ES-I3 (cell line): ENCODE data around the gene OR4K13.

ENCODE experiments used
- H3K36me3 ChIP-seq: 2 replicates; pipeline ENCODE4 v1.6.1; 2013; ENCODE audit warnings: mild to moderate bottlenecking, low read length, control low read depth, moderate library complexity; ENCODE audit not compliant: insufficient read depth
- H3K4me1 ChIP-seq: 2 replicates; pipeline ENCODE4 v1.6.1; 2013; ENCODE audit warnings: mild to moderate bottlenecking, control low read depth, low read length; ENCODE audit not compliant: insufficient read depth
- H3K9ac ChIP-seq: 2 replicates; pipeline ENCODE4 v1.6.1; 2013; ENCODE audit warnings: low read depth, mild to moderate bottlenecking, low read length, moderate library complexity
- H3K9me3 ChIP-seq: 2 replicates; pipeline ENCODE4 v1.6.1; 2013; ENCODE audit warnings: mild to moderate bottlenecking, low read length, moderate library complexity; ENCODE audit not compliant: control insufficient read depth, insufficient read depth

The OR4K13 gene, protein sequence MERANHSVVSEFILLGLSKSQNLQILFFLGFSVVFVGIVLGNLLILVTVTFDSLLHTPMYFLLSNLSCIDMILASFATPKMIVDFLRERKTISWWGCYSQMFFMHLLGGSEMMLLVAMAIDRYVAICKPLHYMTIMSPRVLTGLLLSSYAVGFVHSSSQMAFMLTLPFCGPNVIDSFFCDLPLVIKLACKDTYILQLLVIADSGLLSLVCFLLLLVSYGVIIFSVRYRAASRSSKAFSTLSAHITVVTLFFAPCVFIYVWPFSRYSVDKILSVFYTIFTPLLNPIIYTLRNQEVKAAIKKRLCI

DNA sequence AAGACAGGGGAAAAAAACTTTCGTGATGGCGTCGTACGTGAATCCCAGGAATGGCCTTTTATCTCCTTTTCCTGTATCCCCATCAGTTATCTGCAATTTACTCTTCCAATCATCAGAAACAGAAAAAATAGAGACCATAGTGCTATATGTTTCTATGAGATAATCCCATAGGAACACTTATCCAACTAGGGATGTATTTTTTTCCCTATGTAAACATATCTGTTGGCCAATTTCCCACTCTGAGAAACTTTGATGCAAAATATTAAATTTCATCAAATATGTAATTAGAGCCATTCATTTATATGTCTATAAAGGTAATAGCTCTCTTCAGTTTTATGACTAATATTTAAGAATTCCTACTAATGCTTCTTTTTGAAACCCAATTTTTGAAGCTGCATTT is at the start of gene OR4K13:
Gene OR4K13, minus strand, starts transcription at position 101 of the 400 bp plus-strand sequence. CDS start 1,280 bp downstream, outside the sequence.
- H3K4me1 ChIP-seq: no peaks in the 10 kb centered on the region
- no peaks in the 10 kb centered on the region for H3K9me3 ChIP-seq
- no peaks in the 10 kb centered on the region for H3K36me3 ChIP-seq

DNA sequence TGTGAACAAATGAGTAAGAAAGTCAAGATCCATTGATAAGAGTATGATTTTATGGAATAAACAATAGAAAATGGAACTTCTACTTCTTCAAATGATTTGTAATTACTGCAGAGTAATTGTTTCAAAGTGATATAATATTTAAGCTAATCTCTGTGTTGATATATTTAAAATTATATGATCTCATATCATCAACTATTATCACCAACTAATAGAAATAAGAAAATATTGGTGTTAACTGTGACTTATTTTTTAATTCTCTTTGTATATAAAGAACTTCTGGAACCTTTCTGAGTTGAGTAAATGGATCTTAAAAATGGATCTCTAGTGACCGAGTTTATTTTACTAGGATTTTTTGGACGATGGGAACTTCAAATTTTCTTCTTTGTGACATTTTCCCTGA is 23.9 kb upstream of the OR4K13 start, which contains the start of gene OR4L1:
Gene OR4L1, plus strand, starts transcription at position 301 of the 400 bp plus-strand sequence. Its CDS starts 0 bp downstream, at position 301.
- no peaks in the 10 kb centered on the region for H3K9me3 ChIP-seq
- no peaks in the 10 kb centered on the region for H3K4me1 ChIP-seq
- no peak within 1 kb of the TSS for H3K9ac ChIP-seq
- H3K36me3 ChIP-seq: no peaks in the 10 kb centered on the region

More for the DNA sequence above, at the start of gene OR4K13:
- no peak within 1 kb of the TSS for H3K9ac ChIP-seq

DNA sequence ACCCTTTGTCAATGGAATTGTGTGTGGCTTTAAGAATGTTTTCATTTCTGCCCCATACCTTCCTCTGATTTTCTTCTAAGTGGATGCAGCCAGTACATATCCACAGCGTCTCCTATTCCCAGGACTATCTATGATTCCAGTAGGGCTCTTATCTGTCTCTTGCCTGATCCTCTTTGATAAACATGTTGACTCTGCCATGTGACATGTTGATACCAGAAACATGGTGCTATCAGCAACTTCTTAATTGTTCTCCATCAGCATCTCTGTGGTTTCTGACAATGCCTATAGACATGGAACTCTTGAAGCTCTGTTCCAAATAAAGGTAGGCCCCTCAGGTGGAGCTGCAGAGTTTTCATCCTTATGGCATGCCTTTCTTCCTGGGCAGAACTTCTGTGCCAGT is 12.4 kb upstream of the OR4K13 start:
- H3K9ac ChIP-seq: no peak overlapping the region
- no peaks in the 10 kb centered on the region for H3K4me1 ChIP-seq
- H3K9me3 ChIP-seq: no peaks in the 10 kb centered on the region
- no peaks in the 10 kb centered on the region for H3K36me3 ChIP-seq

DNA sequence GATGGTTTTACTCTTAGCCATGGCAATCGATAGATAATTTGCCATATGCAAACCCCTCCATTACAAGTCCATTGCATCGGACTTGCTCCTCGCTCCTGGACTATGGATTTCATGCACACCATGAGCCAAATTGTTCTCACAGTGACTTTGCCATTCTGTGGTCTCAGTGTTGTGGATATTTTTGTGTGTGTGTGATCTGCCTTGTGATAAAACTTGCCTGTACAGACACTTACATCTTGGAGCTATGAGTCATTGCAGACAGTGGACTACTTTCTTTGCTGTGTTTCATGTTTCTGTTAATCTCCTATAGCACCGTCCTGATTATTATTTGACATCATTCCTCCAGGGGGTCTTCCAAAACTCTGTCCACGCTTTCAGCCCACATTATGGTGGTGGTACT is 8.4 kb upstream of the OR4K13 start:
- H3K4me1 ChIP-seq: no peaks in the 10 kb centered on the region
- no peaks in the 10 kb centered on the region for H3K36me3 ChIP-seq
- H3K9ac ChIP-seq: no peak overlapping the region
- H3K9me3 ChIP-seq: no peaks in the 10 kb centered on the region

DNA sequence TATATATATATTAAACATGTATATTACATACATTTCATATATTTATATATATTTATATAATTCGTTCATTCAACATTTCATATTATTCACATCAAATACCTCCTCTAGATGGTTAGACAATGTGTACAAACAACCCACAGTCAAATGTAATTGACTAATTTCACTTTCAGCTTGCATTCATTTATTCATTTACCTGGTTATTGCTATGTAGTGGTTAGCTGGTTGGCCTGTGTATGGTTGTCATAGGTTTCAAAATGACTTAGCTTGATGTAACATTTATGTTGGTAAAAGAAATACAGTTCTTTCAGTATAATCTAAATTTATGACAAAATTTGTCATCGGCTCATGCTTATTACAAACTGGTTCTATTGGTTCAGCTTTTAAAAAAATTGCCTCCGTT is 389 bp downstream of the OR4K13 start:
- Histone ChIP-seq H3K9ac (no peak overlapping the region), H3K4me1 (no peaks in the 10 kb centered on the region), H3K36me3 (no peaks in the 10 kb centered on the region), H3K9me3 (no peaks in the 10 kb centered on the region)

DNA sequence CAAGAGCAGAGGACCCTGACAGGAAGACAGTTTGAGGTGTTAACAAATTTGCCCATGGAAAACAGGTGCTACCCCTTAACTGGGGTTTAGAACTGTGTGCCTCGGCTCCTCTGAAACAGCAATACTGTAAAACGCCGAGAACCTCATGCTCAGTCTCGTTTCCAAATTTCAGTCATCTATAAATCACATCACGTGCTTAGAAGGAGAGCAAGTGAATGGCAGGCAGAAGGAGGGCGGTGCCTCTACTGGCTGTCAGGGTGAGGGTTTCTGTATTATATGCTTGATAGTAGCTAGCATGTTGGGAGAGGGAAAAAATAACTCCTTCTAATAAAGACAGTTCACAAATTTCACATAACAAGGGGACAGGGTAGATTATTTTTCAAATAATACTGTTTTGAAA is 4.8 kb downstream of the OR4K13 start:
- no peak overlapping the region for H3K9ac ChIP-seq
- no peaks in the 10 kb centered on the region for H3K4me1 ChIP-seq
- no peaks in the 10 kb centered on the region for H3K9me3 ChIP-seq
- H3K36me3 ChIP-seq: no peaks in the 10 kb centered on the region

DNA sequence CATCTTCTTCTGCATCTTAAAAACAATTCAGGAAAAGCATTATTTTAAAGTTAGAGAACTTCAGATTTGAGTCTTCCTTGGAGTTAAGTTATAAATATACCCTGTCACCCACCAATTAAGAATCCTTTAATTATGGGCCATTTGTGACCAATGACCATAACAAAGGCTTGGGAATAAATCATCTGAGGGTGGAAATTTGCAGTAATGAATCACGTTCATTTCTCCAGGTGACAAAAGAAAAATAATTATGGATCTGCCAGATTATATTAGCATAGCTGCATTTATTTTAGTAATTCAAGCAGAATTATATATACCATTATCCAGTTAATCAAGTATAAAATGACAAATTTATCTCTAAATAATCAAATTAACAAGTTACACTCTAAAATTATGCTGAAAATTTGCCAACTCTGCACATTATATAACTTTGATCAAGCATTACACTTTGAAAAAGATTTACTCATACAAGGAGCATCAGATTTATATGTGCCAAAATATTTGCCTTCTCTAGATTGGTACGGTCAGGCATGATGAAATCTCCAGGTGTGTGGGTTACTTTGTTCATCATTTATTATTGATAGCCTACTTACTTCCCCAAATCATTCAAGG is 16.5 kb downstream of the OR4K13 start, which contains the start of gene OR4K14:
Gene OR4K14, minus strand, starts transcription at position 51 of the 609 bp plus-strand sequence. CDS start 4,114 bp downstream, outside the sequence.
- Histone ChIP-seq H3K4me1 (no peaks in the 10 kb centered on the region), H3K9ac (no peak within 1 kb of the TSS), H3K36me3 (no peaks in the 10 kb centered on the region), H3K9me3 (no peaks in the 10 kb centered on the region)

DNA sequence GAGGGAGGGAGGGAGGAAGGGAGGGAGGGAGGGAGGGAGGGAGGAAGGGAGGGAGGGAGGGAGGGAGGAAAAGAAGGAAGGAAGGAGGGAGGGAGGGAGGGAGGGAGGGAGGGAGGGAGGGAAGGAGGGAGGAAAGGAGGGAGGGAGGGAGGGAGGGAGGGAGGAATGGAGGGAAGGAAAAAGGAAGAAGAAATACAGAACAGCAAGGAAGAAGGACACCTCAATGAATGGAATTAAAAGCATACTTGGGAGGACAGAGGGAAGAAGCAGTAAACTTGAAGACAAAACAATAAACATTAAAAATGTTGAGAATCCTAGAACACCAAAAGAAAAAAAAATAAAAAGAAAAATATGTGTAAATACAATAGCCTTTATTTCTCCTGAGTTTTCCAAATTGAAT is 27.7 kb downstream of the OR4K13 start:
- no peaks in the 10 kb centered on the region for H3K9me3 ChIP-seq
- no peaks in the 10 kb centered on the region for H3K36me3 ChIP-seq
- no peak overlapping the region for H3K9ac ChIP-seq
- H3K4me1 ChIP-seq: no peaks in the 10 kb centered on the region

DNA sequence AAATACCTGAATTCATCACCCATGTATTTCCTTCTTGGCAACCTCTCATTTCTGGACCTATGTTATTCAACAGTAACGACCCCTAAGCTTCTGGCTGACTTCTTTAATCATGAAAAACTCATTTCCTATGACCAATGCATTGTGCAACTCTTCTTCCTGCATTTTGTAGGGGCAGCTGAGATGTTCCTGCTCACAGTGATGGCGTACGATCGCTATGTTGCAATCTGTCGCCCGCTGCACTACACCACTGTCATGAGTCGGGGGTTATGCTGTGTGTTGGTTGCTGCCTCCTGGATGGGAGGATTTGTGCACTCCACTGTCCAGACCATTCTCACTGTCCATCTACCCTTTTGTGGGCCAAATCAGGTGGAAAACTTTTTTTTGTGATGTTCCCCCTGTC is 33.5 kb downstream of the OR4K13 start:
- Histone ChIP-seq H3K36me3 (no peaks in the 10 kb centered on the region), H3K4me1 (no peaks in the 10 kb centered on the region), H3K9me3 (no peaks in the 10 kb centered on the region), H3K9ac (no peak overlapping the region)

DNA sequence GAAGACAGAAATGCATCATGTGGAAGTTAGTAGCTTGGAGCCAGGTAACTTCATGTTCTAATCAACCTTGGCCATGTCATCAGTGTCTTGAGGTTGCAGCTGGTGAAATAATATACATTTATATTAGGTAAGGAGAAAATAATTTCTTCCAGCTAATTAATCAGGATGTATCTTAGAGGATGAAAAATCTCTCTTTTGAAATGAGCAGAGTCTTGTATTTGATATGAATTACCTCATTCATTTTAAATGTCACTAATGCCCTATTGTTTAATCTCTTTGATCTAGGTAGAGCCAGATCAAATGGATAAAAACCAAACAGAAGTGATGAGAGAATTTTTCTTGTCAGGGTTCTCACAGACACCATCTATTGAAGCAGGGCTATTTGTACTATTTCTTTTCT is 34.0 kb downstream of the OR4K13 start, which contains the start of gene OR4Q2:
Gene OR4Q2, plus strand, starts transcription at position 301 of the 400 bp plus-strand sequence.
- Histone ChIP-seq H3K4me1 (no peaks in the 10 kb centered on the region), H3K36me3 (no peaks in the 10 kb centered on the region), H3K9me3 (no peaks in the 10 kb centered on the region), H3K9ac (no peak within 1 kb of the TSS)

DNA sequence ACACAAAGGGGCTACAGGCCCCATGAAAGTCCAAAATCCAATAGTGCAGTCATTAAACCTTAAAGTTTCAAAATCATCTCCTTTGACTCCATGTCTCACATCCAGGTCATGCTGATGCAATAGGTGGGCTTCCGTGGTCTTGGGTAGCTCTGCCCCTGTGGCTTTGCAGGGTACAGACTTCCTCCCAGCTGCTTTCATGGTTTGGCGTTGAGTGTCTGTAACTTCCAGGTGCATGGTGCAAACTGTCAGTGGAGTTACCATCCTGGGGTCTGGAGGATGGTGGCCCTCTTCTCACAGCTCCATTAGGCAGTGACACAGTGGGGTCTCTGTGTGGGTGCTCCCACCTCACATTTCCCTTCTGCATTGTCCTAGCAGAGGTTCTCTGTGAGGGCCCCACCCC is 42.4 kb downstream of the OR4K13 start:
- Histone ChIP-seq H3K9ac (no peak overlapping the region), H3K4me1 (no peaks in the 10 kb centered on the region), H3K9me3 (no peaks in the 10 kb centered on the region), H3K36me3 (no peaks in the 10 kb centered on the region)
